Effector memory CD4-positive, alpha-beta T cell (primary cell): ENCODE results near the gene DNAAF9.

Experiments
- DNase-seq, 3 donors: peaks; one replicate each; pipeline ENCODE4 v3.0.0-alpha.2; 2020
- H3K27ac ChIP-seq: 2 replicates; pipeline ENCODE4 v1.7.0; 2013; ENCODE audit warnings: mild to moderate bottlenecking, low read length, moderate library complexity; ENCODE audit not compliant: insufficient read depth, poor library complexity, severe bottlenecking
- H3K27me3 ChIP-seq: replicated peaks from 2 replicates; pipeline ENCODE4 v1.7.0; 2013; ENCODE audit warnings: mild to moderate bottlenecking, low read length; ENCODE audit not compliant: insufficient read depth, control insufficient read depth, poor library complexity, severe bottlenecking
- H3K36me3 ChIP-seq: 2 replicates; pipeline ENCODE4 v1.7.0; 2013; ENCODE audit warnings: mild to moderate bottlenecking, low read length, moderate library complexity; ENCODE audit not compliant: control insufficient read depth, insufficient read depth
- H3K4me1 ChIP-seq: 2 replicates; pipeline ENCODE4 v1.7.0; 2013; ENCODE audit warnings: low read length, mild to moderate bottlenecking; ENCODE audit not compliant: control insufficient read depth, insufficient read depth, poor library complexity, severe bottlenecking
- H3K4me3 ChIP-seq: 2 replicates; pipeline ENCODE4 v1.7.0; 2013; ENCODE audit warnings: low read length, low read depth, mild to moderate bottlenecking; ENCODE audit not compliant: insufficient read depth, poor library complexity, severe bottlenecking
- H3K9me3 ChIP-seq: 2 replicates; pipeline ENCODE4 v1.7.0; 2013; ENCODE audit warnings: mild to moderate bottlenecking, low read length, moderate library complexity; ENCODE audit not compliant: control insufficient read depth
- total RNA-seq, 3 donors: gene quantifications; one replicate each; lab custom pipeline; 2026; lab: John Stamatoyannopoulos, UW

The DNAAF9 gene
- total RNA-seq: 19.4 to 29.9 (median 24.8) reads per million in 3 donors

GRCh38 chr20:3407040-3407770 lies at the start of gene DNAAF9:
Gene DNAAF9 (minus strand): TSS chr20:3407669. CDS start chr20:3407557, 112 bp downstream.
- H3K9me3 ChIP-seq: no peaks in the 10 kb centered on the region
- H3K4me3 ChIP-seq: peak within 1 kb of the TSS; percentile 93
- peaks cover 12% of the 10 kb centered on the region for H3K4me1 ChIP-seq
- H3K36me3 ChIP-seq: no peaks in the 10 kb centered on the region
- no peaks in the 10 kb centered on the region for H3K27me3 ChIP-seq
- DNase-seq: peak; percentile 55 to 60 (median 56)
- peak within 1 kb of the TSS; percentile 73 for H3K27ac ChIP-seq

GRCh38 chr20:3456648-3457047 lies 49.2 kb upstream of the DNAAF9 start:
- DNase-seq: no peak
- no peak overlapping the region for H3K4me3 ChIP-seq
- no peaks in the 10 kb centered on the region for H3K27me3 ChIP-seq
- no peaks in the 10 kb centered on the region for H3K4me1 ChIP-seq
- H3K27ac ChIP-seq: no peak overlapping the region
- no peaks in the 10 kb centered on the region for H3K36me3 ChIP-seq
- H3K9me3 ChIP-seq: no peaks in the 10 kb centered on the region

GRCh38 chr20:3454831-3455230 lies 47.4 kb upstream of the DNAAF9 start:
- H3K27me3 ChIP-seq: no peaks in the 10 kb centered on the region
- H3K9me3 ChIP-seq: no peaks in the 10 kb centered on the region
- no peak overlapping the region for H3K4me3 ChIP-seq
- no peak for DNase-seq
- H3K36me3 ChIP-seq: no peaks in the 10 kb centered on the region
- H3K27ac ChIP-seq: no peak overlapping the region
- no peaks in the 10 kb centered on the region for H3K4me1 ChIP-seq

- Histone ChIP-seq H3K27me3 (no peaks in the 10 kb centered on the region), H3K9me3 (no peaks in the 10 kb centered on the region), H3K36me3 (no peaks in the 10 kb centered on the region), H3K4me1 (no peaks in the 10 kb centered on the region), H3K4me3 (no peak overlapping the region), H3K27ac (no peak overlapping the region)
- DNase-seq: no peak
Measured at GRCh38 chr20:3452690-3453089, 45.2 kb upstream of the DNAAF9 start.

- Histone ChIP-seq H3K4me1 (no peaks in the 10 kb centered on the region), H3K27ac (no peak overlapping the region), H3K36me3 (no peaks in the 10 kb centered on the region), H3K9me3 (no peaks in the 10 kb centered on the region), H3K27me3 (no peaks in the 10 kb centered on the region), H3K4me3 (no peak overlapping the region)
- DNase-seq: no peak
Measured at GRCh38 chr20:3452136-3452535, 44.7 kb upstream of the DNAAF9 start.

- H3K27me3 ChIP-seq: no peaks in the 10 kb centered on the region
- H3K27ac ChIP-seq: no peak overlapping the region
- no peaks in the 10 kb centered on the region for H3K36me3 ChIP-seq
- no peak for DNase-seq
- H3K4me3 ChIP-seq: no peak overlapping the region
- no peaks in the 10 kb centered on the region for H3K9me3 ChIP-seq
- H3K4me1 ChIP-seq: no peaks in the 10 kb centered on the region
Measured at GRCh38 chr20:3449319-3449718, 41.9 kb upstream of the DNAAF9 start.

- no peak for DNase-seq
- no peaks in the 10 kb centered on the region for H3K4me1 ChIP-seq
- H3K27me3 ChIP-seq: no peaks in the 10 kb centered on the region
- no peaks in the 10 kb centered on the region for H3K36me3 ChIP-seq
- no peak overlapping the region for H3K27ac ChIP-seq
- no peaks in the 10 kb centered on the region for H3K9me3 ChIP-seq
- H3K4me3 ChIP-seq: no peak overlapping the region
Measured at GRCh38 chr20:3447321-3447720, 39.9 kb upstream of the DNAAF9 start.

GRCh38 chr20:3446779-3447178 lies 39.3 kb upstream of the DNAAF9 start:
- Histone ChIP-seq H3K4me3 (no peak overlapping the region), H3K27me3 (no peaks in the 10 kb centered on the region), H3K27ac (no peak overlapping the region), H3K36me3 (no peaks in the 10 kb centered on the region), H3K9me3 (no peaks in the 10 kb centered on the region), H3K4me1 (no peaks in the 10 kb centered on the region)
- DNase-seq: no peak

- Histone ChIP-seq H3K4me3 (no peak overlapping the region), H3K36me3 (no peaks in the 10 kb centered on the region), H3K4me1 (no peaks in the 10 kb centered on the region), H3K27me3 (no peaks in the 10 kb centered on the region), H3K9me3 (no peaks in the 10 kb centered on the region), H3K27ac (no peak overlapping the region)
- no peak for DNase-seq
Measured at GRCh38 chr20:3436864-3437574, 29.6 kb upstream of the DNAAF9 start.

GRCh38 chr20:3434232-3434631 lies 26.8 kb upstream of the DNAAF9 start:
- no peaks in the 10 kb centered on the region for H3K36me3 ChIP-seq
- H3K4me1 ChIP-seq: no peaks in the 10 kb centered on the region
- H3K27ac ChIP-seq: no peak overlapping the region
- H3K27me3 ChIP-seq: no peaks in the 10 kb centered on the region
- no peaks in the 10 kb centered on the region for H3K9me3 ChIP-seq
- no peak for DNase-seq
- H3K4me3 ChIP-seq: no peak overlapping the region
